ENCODE data around the gene FAR2. TPM values are rescaled to one million over a fixed set of nuclear protein-coding genes. Genes with fewer than 3 reads are reported as not detected.
"Not testable (repeated sequence)": the region's sequence is repeated elsewhere in the genome, so short reads cannot be mapped to it uniquely, and the experiment has no call there.

The FAR2 gene
- total RNA-seq, 1 donor from 2014 or later, result 12.5 TPM

DNA sequence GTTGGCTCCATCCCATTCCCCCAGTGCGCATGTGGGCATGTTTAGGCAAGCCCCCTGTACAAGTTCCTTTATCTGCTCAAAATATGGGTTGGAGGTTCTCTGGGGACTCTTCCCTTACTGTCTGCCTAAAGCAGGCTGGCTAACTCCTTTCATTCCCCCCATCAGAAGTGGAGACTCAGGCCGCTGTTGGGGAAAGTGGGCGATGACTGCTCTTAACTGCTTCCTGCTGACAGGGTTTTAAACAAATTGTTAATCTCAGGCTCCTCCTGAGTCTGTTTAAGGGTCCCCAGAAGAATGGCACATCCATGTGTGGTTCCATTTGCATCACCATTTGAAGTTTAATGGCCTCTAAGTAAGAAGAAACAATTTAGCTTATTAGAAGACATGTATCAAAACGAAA is 15.4 kb upstream of the FAR2 start:
- no peak overlapping the region for H3K9ac ChIP-seq (ENCODE audit: low read depth in 1 of 3, low read length in 3 of 3)
- no peaks in the 10 kb centered on the region for H3K27me3 ChIP-seq (ENCODE audit: control insufficient read depth in 3 of 3, insufficient read depth in 3 of 3, low read length in 3 of 3)
- H3K4me3 ChIP-seq (ENCODE audit: low read length in 3 of 3), result no peak overlapping the region
- H3K27ac ChIP-seq (ENCODE audit: low read depth, low read length), result no peak overlapping the region
- H3K36me3 ChIP-seq (ENCODE audit: control insufficient read depth in 3 of 3, insufficient read depth in 3 of 3, low read length in 3 of 3), result no peaks in the 10 kb centered on the region
- no peaks in the 10 kb centered on the region for H3K9me3 ChIP-seq (ENCODE audit: control insufficient read depth in 3 of 3, low read length in 3 of 3)
- H3K4me1 ChIP-seq (ENCODE audit: control insufficient read depth in 3 of 3, insufficient read depth in 3 of 3, low read length in 3 of 3), result no peaks in the 10 kb centered on the region

DNA sequence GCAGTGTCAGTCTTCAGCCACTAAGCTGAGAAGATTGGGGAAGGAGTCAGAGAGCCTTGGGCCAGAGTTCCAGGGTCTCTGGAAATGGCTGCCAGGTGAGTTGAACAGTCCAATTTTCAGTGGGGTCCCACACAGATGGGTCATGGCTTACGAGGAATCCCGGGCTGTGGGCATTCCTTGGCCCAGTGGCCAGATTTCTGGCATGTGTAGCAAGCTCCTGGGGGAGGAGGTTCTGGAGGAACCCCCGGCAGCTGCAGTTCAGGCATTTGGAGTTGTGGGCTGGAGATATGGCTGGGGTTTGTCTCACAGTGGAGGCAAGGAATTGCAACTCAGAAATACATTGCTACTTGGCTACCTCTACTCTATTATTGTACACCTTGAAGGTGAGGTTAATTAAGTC is 10.8 kb upstream of the FAR2 start:
- not testable (repeated sequence) for H3K27ac ChIP-seq (ENCODE audit: low read depth, low read length); H3K4me1 ChIP-seq (ENCODE audit: control insufficient read depth in 3 of 3, insufficient read depth in 3 of 3, low read length in 3 of 3); H3K9me3 ChIP-seq (ENCODE audit: control insufficient read depth in 3 of 3, low read length in 3 of 3); H3K27me3 ChIP-seq (ENCODE audit: control insufficient read depth in 3 of 3, insufficient read depth in 3 of 3, low read length in 3 of 3); H3K36me3 ChIP-seq (ENCODE audit: control insufficient read depth in 3 of 3, insufficient read depth in 3 of 3, low read length in 3 of 3); H3K4me3 ChIP-seq (ENCODE audit: low read length in 3 of 3); H3K9ac ChIP-seq (ENCODE audit: low read depth in 1 of 3, low read length in 3 of 3)

DNA sequence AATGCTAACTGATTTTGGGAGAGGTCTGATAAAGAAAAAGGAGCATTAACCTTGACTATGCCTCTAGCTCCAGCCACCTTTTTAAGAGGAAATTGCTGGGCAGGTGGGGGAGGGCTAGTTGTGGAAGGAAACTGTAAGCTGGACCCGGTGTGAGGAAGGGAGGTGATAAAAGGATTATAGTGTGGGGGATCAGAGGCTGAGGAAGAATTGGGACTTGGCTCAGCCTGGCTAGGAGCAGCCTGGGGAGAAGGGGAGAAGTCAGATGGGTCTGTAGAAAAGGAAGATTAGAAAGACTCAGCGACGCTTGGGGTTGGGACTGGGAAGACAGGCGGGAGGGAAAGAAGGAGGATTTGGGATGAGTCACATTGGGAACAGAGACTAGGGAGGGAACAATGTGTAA is 10.2 kb upstream of the FAR2 start:
- H3K9ac ChIP-seq (ENCODE audit: low read depth in 1 of 3, low read length in 3 of 3); H3K4me3 ChIP-seq (ENCODE audit: low read length in 3 of 3); H3K27ac ChIP-seq (ENCODE audit: low read depth, low read length); H3K4me1 ChIP-seq (ENCODE audit: control insufficient read depth in 3 of 3, insufficient read depth in 3 of 3, low read length in 3 of 3); H3K9me3 ChIP-seq (ENCODE audit: control insufficient read depth in 3 of 3, low read length in 3 of 3); H3K27me3 ChIP-seq (ENCODE audit: control insufficient read depth in 3 of 3, insufficient read depth in 3 of 3, low read length in 3 of 3); H3K36me3 ChIP-seq (ENCODE audit: control insufficient read depth in 3 of 3, insufficient read depth in 3 of 3, low read length in 3 of 3): not testable (repeated sequence)

DNA sequence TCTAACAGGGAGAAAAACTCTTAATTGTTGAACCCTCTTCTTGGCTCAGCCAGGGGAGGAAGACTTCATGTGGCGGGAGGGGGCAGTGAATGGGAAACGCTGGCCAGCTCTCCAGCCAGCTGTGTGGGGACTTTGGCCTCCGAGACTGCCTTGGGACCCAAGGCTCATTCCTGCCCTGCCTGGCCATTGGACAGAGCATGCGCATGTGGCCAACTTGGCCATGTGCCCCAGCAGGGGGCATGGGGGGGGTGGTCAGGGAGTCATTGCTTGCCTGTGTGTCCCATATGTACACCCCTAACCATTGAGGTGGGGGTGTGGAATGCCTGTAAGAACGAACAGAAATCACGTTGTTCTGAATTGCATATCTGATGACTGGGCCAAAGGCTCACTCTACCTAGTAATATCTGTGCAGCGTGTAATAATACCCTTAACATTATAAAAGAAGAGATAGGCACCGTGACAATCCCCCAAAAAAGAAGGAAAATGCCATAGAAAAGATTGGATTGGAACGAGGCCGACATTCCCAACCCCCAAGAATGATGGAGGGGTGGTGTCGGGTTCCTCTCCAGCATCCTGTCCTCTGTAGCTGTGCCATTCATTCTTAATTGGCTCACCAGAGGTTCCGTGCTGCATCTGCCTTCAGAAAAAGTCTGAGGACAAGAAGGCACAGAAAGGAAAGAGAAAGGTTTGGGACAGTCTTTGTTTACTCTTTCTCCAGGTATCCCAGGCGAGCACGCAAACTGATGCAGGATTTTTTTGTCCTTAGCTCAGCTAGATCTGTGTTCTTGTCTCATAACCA is 3.5 kb upstream of the FAR2 start:
- Histone ChIP-seq H3K27ac (ENCODE audit: low read depth, low read length) (no peak overlapping the region), H3K27me3 (ENCODE audit: control insufficient read depth in 3 of 3, insufficient read depth in 3 of 3, low read length in 3 of 3) (peaks cover 0 to 5% (median 4%) of the 10 kb centered on the region in 3 donors), H3K4me3 (ENCODE audit: low read length in 3 of 3) (no peak overlapping the region), H3K36me3 (ENCODE audit: control insufficient read depth in 3 of 3, insufficient read depth in 3 of 3, low read length in 3 of 3) (no peaks in the 10 kb centered on the region), H3K4me1 (ENCODE audit: control insufficient read depth in 3 of 3, insufficient read depth in 3 of 3, low read length in 3 of 3) (peaks cover 0 to 6% (median 4%) of the 10 kb centered on the region in 3 donors), H3K9ac (ENCODE audit: low read depth in 1 of 3, low read length in 3 of 3) (no peak overlapping the region), H3K9me3 (ENCODE audit: control insufficient read depth in 3 of 3, low read length in 3 of 3) (no peaks in the 10 kb centered on the region)

DNA sequence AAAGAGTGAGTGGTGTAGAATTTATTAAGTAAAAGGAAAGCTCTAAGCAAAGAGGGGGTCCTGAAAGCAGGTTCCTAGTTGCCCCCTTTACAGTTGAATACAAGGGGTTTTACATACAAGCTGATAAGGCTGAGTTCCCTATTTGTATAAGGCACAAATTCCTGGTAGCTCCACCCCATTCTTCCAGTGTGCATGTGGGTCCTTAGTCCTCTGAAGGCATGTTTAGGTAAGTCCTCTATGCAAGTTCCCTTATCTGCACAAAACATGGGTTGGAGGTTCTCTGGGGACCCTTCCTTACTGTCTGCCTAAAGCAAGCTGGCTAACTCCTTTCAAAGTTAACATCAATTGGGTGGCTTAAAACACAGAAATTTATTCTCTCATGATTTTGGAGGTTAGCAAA is 2.9 kb upstream of the FAR2 start:
- H3K9ac ChIP-seq (ENCODE audit: low read depth in 1 of 3, low read length in 3 of 3), result no peak overlapping the region
- no peaks in the 10 kb centered on the region for H3K36me3 ChIP-seq (ENCODE audit: control insufficient read depth in 3 of 3, insufficient read depth in 3 of 3, low read length in 3 of 3)
- H3K4me3 ChIP-seq (ENCODE audit: low read length in 3 of 3), result no peak overlapping the region
- peaks cover 0 to 5% (median 4%) of the 10 kb centered on the region in 3 donors for H3K27me3 ChIP-seq (ENCODE audit: control insufficient read depth in 3 of 3, insufficient read depth in 3 of 3, low read length in 3 of 3)
- H3K9me3 ChIP-seq (ENCODE audit: control insufficient read depth in 3 of 3, low read length in 3 of 3), result no peaks in the 10 kb centered on the region
- no peak overlapping the region for H3K27ac ChIP-seq (ENCODE audit: low read depth, low read length)
- peaks cover 0 to 6% (median 6%) of the 10 kb centered on the region in 3 donors for H3K4me1 ChIP-seq (ENCODE audit: control insufficient read depth in 3 of 3, insufficient read depth in 3 of 3, low read length in 3 of 3)

DNA sequence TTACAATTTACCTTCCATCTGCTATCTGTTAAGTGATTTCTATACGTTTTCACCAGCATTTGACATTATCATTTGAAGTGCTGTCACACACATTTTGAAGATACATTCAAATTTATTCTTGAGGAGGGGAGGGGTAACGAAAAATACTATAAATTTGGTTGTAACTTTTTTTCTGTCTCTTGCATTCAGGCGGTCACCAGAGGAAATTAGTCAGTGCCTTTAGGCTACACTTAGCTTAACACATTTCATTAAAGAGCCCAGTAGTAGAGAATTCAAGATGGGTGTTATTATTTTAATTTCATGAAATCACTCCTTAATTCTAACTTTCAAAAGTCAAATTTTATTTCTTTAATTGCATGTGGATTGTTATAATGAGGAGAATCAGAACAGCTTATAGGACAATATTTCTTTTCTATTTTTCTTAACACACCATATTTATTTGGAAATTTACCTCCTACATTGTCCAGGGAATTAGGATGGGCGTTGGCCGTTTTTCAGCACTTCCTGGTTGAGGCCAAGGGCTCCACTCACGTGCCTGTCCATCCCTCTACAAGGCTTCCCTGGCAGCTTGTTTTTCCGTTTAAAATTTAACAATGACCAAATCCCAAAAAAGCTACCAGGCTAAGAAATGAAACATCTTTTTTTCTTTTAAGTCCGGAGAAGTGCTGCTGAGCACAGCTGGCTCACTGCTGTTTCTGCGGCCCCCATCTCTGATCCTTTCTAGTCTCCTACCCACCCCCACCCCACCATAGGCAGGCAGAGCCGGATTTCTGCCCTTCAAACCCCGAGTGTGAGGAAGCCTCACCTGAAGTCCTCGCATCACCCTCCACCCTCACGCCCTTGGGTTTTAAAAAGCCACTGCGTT is 1.1 kb upstream of the FAR2 start:
- H3K9ac ChIP-seq (ENCODE audit: low read depth in 1 of 3, low read length in 3 of 3), result peak overlapping the region; percentile 45 to 80 (median 48)
- peak overlapping the region; percentile 51 for H3K27ac ChIP-seq (ENCODE audit: low read depth, low read length)

DNA sequence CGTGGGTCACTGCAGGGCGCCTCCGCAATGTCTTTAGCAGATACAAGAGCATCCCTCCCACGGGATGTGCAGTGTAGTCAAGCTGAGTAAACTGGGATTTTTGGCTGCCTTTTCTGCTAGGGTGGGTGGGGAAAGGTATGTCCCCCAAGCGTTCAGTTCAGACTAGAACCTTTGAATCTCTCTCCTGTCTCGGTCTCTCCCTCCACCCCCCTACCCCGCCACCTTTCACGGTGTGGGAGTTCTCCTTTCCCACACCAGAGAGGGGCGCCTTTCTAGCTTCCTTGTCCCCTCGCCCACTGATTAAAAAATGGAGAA is 525 bp upstream of the FAR2 start:
- Histone ChIP-seq H3K27ac (ENCODE audit: low read depth, low read length) (peak overlapping the region; percentile 51), H3K9me3 (ENCODE audit: control insufficient read depth in 3 of 3, low read length in 3 of 3) (no peaks in the 10 kb centered on the region), H3K9ac (ENCODE audit: low read depth in 1 of 3, low read length in 3 of 3) (peak overlapping the region; percentile 63 to 80 (median 71)), H3K36me3 (ENCODE audit: control insufficient read depth in 3 of 3, insufficient read depth in 3 of 3, low read length in 3 of 3) (no peaks in the 10 kb centered on the region), H3K4me3 (ENCODE audit: low read length in 3 of 3) (peak overlapping the region; percentile 72 to 82 (median 77)), H3K27me3 (ENCODE audit: control insufficient read depth in 3 of 3, insufficient read depth in 3 of 3, low read length in 3 of 3) (peaks cover 0 to 5% (median 4%) of the 10 kb centered on the region in 3 donors), H3K4me1 (ENCODE audit: control insufficient read depth in 3 of 3, insufficient read depth in 3 of 3, low read length in 3 of 3) (peaks cover 2 to 8% (median 6%) of the 10 kb centered on the region in 3 donors)

More for the DNA sequence above, 1.1 kb upstream of the FAR2 start:
- Histone ChIP-seq H3K36me3 (ENCODE audit: control insufficient read depth in 3 of 3, insufficient read depth in 3 of 3, low read length in 3 of 3) (no peaks in the 10 kb centered on the region), H3K9me3 (ENCODE audit: control insufficient read depth in 3 of 3, low read length in 3 of 3) (no peaks in the 10 kb centered on the region), H3K4me3 (ENCODE audit: low read length in 3 of 3) (peak overlapping the region; percentile 72 to 82 (median 77)), H3K4me1 (ENCODE audit: control insufficient read depth in 3 of 3, insufficient read depth in 3 of 3, low read length in 3 of 3) (peaks cover 2 to 8% (median 6%) of the 10 kb centered on the region in 3 donors), H3K27me3 (ENCODE audit: control insufficient read depth in 3 of 3, insufficient read depth in 3 of 3, low read length in 3 of 3) (peaks cover 0 to 5% (median 4%) of the 10 kb centered on the region in 3 donors)

DNA sequence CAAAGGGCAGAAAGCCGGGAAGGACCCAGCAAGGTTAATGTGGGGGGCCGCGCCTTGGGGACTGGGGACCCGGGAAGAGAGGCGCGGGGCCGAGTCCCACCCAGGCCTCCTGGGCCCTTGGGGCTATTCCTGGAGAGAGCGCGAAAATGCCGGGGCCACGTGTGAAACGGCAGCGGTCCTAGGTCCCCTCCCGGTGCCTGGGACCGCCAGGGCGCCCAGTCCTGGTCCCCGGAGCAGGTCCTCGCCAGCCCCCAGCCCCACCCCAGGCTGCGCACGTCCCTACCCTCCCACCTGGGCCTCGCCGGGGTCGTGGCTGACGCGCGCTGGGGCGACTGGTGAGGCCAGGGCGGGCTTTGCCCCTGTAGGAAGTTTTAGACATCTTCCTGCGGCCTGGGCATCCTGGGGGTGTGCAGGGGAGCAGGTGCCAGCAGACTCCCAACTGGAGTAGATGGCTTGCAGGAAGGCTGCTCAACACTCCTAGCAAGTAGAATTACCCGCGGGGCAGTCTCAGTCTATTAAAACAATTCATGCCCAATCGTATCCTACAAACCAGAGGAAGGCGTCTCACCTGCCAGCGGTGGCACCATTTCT is 708 bp downstream of the FAR2 start:
- Histone ChIP-seq H3K4me3 (ENCODE audit: low read length in 3 of 3) (peak overlapping the region; percentile 72 to 82 (median 77)), H3K9me3 (ENCODE audit: control insufficient read depth in 3 of 3, low read length in 3 of 3) (no peaks in the 10 kb centered on the region), H3K4me1 (ENCODE audit: control insufficient read depth in 3 of 3, insufficient read depth in 3 of 3, low read length in 3 of 3) (peaks cover 2 to 8% (median 6%) of the 10 kb centered on the region in 3 donors), H3K9ac (ENCODE audit: low read depth in 1 of 3, low read length in 3 of 3) (peak overlapping the region in 2 of 3 donors; percentile 71 to 80), H3K27ac (ENCODE audit: low read depth, low read length) (peak overlapping the region; percentile 51), H3K27me3 (ENCODE audit: control insufficient read depth in 3 of 3, insufficient read depth in 3 of 3, low read length in 3 of 3) (peaks cover 0 to 5% (median 4%) of the 10 kb centered on the region in 3 donors), H3K36me3 (ENCODE audit: control insufficient read depth in 3 of 3, insufficient read depth in 3 of 3, low read length in 3 of 3) (no peaks in the 10 kb centered on the region)

DNA sequence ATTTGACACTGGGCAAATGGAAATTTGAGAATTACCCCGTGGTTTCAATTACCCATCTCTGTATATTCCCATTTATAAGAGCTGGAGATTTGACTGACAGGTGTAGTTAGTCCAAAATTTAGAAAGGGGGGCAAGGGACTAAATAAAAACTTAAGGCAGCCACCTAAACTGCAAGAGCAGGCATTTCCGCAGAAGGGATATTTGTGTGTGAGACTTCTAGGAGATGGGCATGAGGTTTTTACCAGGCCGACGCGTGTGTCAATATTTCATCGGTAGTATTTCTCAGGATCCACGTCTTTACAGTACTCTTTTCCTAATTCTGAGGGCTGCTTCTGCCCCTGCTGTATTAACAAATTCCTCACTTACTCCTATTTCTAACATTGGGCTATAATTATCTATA is 1.4 kb downstream of the FAR2 start:
- no peak overlapping the region for H3K27ac ChIP-seq (ENCODE audit: low read depth, low read length)
- peaks cover 0 to 5% (median 4%) of the 10 kb centered on the region in 3 donors for H3K27me3 ChIP-seq (ENCODE audit: control insufficient read depth in 3 of 3, insufficient read depth in 3 of 3, low read length in 3 of 3)
- no peak overlapping the region for H3K9ac ChIP-seq (ENCODE audit: low read depth in 1 of 3, low read length in 3 of 3)
- H3K4me1 ChIP-seq (ENCODE audit: control insufficient read depth in 3 of 3, insufficient read depth in 3 of 3, low read length in 3 of 3), result peaks cover 2 to 8% (median 6%) of the 10 kb centered on the region in 3 donors
- no peaks in the 10 kb centered on the region for H3K36me3 ChIP-seq (ENCODE audit: control insufficient read depth in 3 of 3, insufficient read depth in 3 of 3, low read length in 3 of 3)
- peak overlapping the region in 1 of 3 donors; percentile 9 for H3K4me3 ChIP-seq (ENCODE audit: low read length in 3 of 3)
- no peaks in the 10 kb centered on the region for H3K9me3 ChIP-seq (ENCODE audit: control insufficient read depth in 3 of 3, low read length in 3 of 3)
